GM19468 (cell line): ENCODE data around the gene GSK3A.

Experiments used
- ATAC-seq: cut with Tn5 transposase; IDR thresholded peaks from one replicate; pipeline ENCODE4 v1.9.1; 2021; ENCODE audit warnings: mild to moderate bottlenecking, moderate library complexity, moderate number of reproducible peaks; ENCODE audit not compliant: unreplicated experiment; ENCODE audit errors: extremely low read depth

GSK3A gene

DNA sequence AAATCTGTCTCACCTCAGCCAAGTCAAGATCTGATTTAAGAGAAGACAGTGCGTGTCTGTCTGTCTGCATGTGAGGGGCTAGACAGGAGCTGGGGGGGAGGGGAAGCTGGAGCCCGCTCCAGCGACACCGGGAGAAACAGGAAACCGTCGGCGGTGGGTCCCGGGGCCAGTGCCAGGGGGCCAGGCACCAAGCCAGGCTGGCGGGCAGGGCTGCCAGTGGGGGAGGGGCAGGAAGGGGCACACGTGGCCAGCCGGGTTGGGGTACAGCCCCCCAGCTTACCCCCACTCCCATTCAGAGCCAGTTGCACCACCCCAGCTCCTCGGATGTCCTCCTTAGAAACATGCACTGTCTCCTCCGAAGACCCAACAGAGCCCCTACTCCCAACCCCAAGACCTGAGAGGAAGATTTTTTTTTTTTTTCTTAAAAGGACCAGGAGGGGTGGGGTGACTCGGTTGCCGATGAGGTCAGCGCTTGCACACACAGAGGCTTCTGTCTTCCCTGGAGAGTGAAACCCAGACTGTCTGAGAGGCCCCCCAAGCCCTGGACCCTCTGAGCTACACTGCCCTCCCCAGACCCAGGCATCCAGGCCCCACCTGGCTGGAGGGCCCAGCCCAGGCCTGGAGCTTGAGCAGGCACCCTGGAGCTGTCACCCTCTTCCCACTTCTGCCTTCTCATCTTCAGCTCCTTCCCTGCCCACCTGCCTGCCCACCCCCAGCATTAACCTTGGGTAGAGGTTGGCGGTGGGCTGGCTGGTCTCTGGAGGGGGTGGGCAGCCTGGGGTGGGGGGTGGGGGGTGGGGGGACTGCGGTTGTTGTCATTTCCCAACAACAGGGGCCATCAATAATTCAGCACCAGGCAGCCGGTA lies 8.5 kb upstream of the GSK3A start:
- no peak for ATAC-seq

DNA sequence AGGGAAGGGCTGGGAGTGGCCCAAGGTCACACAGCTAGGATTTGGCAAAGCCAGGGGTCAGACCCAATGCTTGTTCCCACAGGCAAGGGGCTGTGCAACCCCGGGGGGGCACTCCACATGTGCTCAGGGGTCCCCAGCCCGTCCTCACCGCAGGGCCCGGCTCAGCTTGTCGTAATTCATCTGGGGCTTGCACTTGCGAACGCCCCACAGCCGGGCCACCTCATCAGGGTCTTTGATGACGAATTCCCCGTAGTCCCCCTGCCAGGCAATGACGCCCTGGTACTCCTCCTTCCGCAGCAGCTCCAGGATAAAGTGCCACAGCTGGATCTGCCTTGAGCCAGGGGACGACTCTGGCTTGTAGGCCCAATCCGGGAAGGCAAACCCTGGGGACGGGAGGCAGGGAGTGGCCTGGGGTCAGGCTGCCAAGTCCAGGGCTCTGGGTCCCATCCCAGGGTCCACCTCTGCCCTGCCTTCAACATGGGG lies 7.8 kb upstream of the GSK3A start:
- no peak for ATAC-seq

DNA sequence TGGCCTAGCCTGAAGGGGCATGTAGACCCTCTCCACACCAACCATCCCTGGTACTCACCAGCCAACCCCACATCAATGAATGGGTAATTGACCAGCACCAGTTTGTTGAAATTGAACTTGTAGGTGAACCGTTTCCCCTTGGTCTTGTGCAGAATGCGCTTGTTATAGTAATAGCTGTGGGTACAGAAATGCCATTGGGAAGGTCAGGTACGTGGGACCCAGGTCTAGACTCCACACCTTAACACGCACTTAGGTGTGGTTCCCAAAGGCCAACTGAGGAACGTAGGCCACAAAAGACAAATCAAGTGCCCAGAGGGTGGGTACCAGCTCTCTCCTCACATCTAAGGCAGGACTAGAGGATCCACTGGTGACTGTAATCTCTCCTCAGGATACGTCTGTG lies 7.4 kb upstream of the GSK3A start:
- no peak for ATAC-seq

DNA sequence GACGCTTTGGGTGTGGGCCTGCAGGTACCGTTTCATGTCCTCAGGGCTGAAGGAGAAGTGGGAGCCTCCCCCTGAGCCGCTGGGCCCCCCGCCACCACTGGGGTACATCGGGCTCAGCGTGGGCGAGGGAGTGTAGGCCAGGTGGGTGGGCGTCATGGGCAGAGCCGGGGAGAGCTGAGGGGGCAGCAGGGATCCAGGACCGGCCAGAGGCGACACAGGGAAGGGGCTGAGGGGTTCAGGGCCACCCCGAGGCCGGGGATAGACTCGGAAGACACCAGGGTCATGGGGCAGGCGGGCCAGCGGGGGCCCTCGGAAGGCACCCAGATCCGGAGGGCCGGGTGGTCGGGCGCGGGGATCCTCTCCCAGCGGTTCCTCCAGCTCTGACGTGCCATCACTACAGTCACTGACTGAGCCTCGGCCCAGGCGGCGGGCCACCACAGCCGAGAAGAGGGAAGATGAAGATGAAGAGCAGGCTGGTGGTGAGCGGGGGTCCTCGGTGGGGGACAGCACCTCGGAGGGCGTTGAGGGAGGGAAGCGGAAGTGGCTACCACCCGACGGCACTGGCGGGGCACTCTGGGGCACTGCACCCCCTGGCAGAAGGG lies 6.8 kb upstream of the GSK3A start:
- ATAC-seq: no peak

DNA sequence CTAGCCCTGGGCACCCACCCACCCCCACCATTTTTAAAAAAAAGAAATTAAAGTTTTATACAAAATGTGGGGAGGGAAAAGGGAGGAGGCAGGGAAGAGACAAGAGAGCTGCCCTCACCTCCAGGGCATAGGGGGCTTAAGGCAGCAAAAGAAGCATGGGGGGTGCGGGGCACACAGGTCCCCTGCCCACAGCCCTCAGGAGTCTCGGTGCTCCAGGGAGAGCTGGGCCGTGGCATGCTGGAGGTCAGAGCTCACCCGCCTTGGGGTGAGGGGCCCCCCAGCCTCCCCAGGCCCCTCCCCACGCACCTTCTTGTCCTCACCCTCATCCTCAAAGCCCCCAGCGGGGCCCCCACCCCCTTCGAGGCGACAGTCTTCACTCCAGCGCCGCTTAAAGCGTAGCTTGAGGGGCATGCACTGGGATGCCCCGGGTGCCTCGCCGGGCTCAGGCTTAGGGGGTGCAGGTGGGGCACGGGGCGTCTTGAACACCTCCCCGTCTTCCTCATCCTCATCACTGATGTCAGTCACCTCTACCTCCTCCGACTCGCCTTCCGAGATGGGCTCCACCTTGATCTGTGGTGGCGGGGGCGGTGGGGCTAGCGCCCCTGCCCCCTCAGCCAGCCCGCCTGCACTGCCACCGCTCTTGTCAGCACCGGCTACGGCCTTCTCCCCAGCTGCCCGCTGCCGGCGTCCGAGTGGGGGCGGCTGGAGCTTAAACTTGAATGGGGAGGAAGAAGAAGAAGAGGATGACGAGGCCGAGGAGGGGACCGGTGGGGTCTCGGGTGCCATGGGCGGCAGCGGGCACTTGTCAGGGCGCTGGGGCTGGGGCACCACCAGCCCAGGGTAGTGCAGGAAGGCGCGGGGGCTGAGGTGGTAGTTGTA lies 6.1 kb upstream of the GSK3A start:
- ATAC-seq: no peak

DNA sequence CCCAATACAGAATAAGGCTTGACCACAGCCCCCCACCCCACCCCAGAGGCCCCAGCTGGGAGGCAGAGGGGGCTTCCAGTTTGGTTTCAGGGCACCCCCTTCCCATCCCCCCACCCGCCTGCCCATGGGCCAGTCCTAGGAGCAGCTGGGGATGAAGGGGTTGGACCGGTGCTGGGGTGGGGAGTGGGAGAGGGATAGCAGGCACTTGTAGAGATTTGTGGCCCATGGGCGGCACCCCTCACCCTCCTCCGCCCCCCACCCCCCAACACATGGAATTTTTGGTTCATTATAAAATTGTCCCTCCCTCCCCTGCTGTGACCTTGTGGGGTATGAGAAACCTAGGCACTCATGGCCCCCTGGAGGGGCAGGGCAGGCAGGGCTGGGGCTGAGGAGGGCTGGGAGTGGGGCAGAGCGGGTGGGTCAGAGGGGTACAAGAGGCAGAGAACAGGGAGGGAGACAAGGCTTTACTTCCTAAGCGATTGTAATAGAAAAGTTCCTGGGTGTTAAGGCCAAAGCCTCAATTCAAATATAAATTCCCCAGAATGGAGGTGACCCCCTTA lies 5.3 kb upstream of the GSK3A start:
- ATAC-seq: no peak

DNA sequence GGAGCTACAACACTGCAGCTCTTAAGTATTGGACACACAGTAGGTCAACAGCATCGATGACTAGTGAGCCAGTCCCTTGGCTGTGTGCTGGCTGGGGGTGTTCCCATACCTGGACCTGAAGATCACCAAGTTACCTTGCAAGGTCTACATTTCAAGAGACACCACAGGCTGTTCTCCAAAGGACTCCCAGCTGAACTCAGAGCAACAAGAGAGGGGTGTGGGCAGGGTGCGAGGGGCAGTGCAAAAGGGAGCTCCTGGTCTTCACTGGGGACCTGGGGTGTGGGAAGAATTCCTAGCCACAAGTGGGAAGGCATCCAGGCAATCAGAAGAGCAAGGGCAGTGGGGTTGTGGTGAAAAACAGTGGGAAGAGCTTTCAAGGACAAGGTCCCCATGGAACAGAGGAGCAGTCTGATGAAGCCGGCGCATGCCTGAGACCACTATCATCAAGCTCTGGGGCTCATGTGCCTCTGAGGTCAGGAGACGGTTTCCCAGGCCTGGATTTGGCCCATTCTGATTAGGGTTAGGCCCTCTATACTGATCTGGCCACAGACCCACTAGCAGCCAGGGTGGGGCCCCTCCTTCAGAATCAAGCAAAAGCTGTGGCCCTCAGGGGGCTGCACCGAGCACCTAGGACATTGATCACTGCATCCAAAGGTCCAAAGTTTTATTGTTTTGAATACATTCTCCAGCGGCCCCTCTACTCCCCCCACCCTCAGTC lies 4.7 kb upstream of the GSK3A start:
- no peak for ATAC-seq

DNA sequence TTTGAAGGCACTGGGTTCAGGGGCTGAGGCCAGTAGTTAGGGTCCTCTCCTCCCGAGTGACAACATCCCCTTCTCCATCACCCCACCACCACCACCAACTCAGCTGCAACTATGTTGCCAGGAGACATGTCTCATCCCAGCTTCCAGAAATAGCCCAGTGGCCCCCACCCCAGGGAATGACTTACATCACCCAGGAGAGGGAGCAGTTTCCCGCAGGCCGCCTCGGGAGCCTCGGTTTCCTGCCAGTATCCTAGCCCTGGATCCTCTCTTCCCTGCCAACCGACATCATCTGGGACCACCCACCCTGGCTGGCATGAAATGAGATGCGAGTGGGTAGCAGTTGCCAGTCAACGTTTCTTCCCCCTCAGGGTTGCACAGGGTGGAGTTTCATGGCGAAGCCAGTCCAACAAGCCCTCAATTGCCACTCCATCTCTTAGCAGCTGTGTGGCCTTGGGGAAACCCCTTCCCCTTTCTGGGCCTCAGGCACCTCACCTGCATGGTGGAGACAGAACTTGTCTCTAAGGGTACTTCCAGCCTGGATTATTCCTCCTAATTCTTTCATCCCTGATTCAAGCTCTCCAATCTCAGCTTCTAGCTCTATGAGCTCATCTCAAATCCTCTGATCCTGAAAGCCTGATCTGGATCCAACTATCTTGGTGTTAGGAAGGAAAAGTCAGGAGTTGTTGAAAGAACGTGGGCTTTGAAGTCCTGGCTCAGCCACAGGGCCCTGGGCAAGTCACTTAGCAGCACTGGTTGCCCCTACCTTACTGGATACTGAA lies 3.9 kb upstream of the GSK3A start:
- no peak for ATAC-seq

DNA sequence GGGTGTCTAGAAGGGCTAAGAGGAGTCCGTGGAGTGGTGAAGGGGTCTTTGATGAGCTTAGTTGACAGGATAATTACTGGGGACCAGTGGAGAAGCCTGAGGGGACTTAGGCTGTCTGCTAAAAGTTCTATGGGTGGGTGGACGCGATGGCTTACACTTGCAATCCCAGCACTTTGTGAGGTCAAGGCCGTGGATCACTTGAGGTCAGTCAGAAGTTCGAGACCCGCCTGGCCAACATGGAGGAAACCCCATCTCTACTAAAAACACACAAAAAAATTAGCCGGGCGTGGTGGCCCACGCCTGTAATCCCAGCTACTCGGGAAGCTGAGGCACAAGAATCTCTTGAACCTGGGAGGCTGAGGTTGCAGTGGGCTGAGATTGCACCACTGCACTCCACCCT lies 2.8 kb upstream of the GSK3A start:
- ATAC-seq: no peak

DNA sequence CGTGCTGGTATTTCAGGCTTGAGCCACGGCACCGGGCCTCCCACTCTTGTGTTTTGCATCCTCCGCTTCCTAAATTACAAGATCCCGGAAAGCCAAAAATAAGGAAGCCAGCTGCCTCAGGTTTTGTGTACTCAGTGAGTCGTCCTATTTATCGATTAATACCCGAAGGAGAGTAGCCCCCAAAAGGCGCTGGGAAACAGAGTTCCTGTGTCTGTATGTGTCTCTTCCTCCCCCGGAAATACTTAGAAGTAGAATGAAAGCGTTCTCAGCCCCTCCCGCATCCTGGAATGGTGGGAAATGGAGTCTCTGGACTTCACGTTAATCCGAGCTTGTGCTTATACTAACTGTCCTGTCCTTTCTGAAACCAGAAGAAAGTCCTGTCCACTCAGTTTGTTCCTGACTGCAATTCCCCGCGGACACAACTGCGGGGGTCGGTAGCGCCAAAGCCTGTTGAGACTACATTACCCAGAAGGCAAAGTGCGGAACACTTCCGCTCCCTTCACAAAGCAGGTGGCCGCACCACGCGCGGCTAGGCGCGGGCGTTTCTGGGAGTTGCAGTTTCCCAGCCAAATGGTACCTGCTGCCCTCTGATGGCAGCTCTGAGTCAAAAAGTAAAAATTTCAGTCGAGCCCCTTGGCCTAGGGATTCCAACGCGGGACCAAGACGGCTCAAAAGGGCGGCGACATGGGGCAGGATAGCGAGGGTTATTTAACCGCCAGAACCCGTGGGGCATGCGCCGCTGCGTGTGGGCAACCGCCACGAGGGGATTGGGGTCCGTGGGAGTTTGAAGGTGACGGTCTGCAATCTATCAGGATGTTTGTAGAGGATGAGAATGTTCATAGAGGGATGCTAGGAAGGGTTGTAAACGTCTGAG lies 2.2 kb upstream of the GSK3A start:
- peak; percentile 27 for ATAC-seq

DNA sequence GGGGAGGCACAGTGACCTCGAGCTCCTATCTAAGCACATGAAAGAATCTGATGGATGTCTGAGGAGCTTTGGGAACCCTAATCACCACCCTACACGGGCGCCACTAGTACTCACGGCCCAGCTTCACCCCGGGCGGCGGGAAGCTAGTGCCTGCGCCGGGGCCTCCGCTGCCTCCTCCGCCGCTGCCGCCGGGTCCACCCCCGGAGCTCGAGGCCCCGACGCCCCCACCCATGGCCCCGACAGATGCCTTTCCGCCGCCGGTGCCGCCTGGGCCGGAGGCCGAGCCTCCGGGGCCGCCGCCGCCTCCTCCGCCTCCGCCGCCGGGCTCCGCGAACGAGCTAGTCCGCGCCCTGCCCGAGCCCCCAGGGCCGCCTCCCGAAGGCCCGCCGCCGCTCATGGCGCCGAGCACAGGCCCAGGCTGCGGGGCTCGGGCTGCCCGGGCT lies 312 bp downstream of the GSK3A start:
- no peak for ATAC-seq

DNA sequence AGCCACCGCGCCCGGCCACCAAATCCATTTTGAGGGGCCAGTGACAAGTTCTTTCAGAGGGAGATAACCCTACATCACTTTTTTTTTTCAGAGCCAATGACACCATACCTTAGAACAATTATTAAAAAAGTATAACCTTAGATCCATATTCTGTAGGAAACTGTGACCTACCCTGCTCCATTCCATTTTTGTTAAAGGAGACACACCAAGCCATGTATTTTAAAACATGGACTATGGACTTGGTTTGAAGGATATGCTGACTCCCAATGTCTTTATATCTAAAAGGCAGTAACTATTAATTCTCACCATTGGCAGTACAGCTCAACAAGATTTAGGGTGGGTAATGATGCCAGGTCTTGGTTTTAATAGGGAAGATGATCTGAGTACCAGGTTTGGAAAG lies 1.1 kb downstream of the GSK3A start:
- ATAC-seq: no peak

DNA sequence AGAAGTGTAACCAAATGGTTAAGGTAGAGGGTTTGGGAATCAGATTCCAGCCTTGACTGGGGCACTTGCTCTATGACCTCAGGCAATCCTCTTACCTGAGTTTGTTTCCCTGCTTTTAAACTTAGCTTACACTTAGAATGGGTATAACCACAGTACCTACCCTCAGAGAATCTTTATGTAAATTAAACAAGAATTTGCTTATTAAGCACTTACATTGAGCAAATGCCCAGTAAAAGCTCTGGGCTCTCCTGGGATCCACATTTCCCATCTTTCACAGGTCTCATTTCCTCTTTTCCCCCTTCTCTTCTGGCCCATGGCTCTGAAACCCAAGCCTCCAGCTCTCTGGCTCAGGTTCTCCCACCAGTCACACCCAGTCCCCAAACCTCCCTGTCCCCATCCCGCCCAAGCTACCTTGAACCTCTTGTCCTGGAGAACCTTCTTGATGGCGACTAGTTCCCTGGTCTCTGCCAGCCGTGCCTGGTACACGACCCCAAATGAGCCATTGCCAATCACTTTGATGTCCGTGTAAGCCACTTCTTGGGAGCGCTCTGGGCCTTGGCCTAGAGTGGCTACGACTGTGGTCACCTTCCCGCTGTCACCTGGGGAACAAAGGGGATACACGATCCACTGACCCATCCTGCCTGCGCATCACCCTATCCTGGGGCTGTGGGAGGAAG lies 2.7 kb downstream of the GSK3A start:
- ATAC-seq: no peak

DNA sequence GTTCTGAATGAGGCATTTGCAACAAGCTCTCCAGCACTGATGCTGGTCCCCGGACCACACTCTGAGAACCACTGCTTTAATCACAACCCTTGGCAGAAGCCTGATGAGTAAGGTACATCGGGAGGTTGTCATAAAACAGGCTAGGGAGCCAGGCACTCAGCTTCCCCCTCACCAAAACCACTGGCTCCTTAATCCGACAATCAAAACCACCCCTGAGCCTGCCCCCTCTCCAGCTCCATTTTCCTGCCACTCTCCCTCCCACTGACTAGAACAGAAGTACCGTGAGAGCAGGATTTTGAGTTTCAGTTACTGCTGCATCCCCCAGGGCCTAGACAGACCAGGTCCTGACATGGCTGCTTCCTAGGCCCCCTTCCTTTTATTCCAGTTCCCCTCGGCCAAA lies 7.2 kb downstream of the GSK3A start:
- no peak for ATAC-seq

DNA sequence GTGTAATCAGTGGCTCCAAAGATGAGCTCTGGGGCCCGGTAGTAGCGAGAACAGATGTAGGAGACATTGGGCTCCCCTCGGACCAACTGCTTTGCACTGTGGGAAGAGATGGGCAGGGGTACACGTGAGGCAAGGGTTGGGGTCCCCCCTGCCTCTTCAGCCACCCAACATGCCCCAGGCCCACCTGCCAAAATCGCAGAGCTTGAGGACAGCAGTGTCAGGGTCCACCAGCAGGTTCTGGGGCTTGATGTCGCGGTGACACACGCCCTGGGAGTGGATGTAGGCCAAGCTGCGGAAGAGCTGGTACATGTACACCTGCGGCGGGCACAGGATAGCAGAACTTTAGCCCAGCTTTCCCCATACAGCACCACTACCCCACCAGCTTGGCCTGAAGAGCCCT lies 8.0 kb downstream of the GSK3A start:
- no peak for ATAC-seq

DNA sequence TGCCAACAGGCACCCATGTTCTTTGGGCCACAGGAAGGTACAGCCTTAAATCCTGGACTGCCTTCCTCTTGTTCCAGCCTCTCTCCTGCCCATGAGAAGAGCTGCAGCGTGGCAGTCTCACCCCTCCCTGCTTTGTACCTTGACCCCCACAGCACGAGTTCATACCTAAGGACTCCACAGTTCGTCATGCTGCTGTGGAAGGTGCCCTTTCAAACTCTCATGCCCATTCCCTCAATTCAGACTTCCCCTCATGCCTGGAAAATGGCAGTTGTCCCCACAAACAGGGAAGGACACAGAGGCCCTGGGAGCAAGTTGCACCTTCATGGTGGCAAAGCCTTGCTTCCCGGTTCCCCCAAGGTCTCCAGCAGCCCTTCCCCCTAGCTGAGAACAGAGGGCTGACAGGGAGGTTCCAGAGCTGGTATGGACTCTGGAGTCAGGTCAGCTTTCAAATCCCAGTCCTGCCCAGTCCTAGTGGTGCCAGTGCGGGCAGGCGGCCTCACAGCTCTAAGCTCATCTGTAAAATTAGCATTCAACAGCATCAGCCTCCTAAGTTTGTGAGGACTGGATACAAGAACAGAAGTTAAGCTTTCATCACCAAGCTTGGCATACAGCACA lies 8.6 kb downstream of the GSK3A start:
- ATAC-seq: no peak

DNA sequence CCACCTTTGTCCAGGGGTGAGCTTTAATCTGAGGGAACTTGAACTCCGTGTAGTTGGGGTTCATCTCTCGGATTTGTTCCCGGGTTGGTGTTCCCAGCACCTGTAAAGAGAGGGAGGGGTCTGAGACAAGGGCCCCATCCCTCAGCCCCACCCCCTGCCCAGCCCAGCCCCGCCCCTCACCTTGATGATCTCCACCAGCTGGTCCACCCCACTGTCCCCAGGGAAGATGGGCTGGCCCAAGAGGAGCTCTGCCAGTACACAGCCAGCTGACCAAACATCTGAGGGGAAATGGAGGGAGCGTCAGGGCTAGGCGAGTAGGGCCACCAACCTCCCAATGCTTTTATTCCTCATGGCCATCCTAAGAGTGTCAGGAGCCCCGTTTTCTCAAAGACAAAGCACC lies 9.3 kb downstream of the GSK3A start:
- ATAC-seq: no peak
